ENCODE data around the gene MAP1LC3B2. TPM values are rescaled to one million over a fixed set of nuclear protein-coding genes. Genes with fewer than 3 reads are reported as not detected.

The MAP1LC3B2 gene
- polyA plus RNA-seq, 1 of the 3 experiments (the other 2 are of a cell fraction): 0.76 TPM

- TF ChIP-seq RXRA (IDR thresholded peaks at IDR 0.05; ENCODE audit: borderline replicate concordance, low read depth) (no peak), EP300 (IDR thresholded peaks at IDR 0.05; ENCODE audit: borderline replicate concordance in 1 of 2, low read depth in 1 of 2, low read length in 1 of 2) (no peak)
These were observed 32.9 kb downstream of the MAP1LC3B2 start (continued) for GRCh38 chr12:116591855-116592637.

GRCh38 chr12:116592731-116593130, 33.5 kb downstream of the MAP1LC3B2 start:
- Histone ChIP-seq H3K4me3 (ENCODE audit: low read depth in 2 of 2, low read length in 1 of 2) (no peak overlapping the region), H3K79me2 (ENCODE audit: insufficient read depth) (no peaks in the 10 kb centered on the region), H3F3A (replicated peaks; ENCODE audit: insufficient read depth) (no peaks in the 10 kb centered on the region), H2AFZ (ENCODE audit: low read depth) (no peak overlapping the region), H4K20me1 (ENCODE audit: insufficient read depth) (no peaks in the 10 kb centered on the region), H3K36me3 (replicated peaks in 1 of 2; ENCODE audit: control insufficient read depth in 1 of 2, insufficient read depth in 2 of 2, low read length in 1 of 2) (no peaks in the 10 kb centered on the region), H3K27me3 (ENCODE audit: insufficient read depth) (no peaks in the 10 kb centered on the region), H3K27ac (ENCODE audit: low read depth in 2 of 2, low read length in 1 of 2) (no peak overlapping the region), H3K4me2 (no peak overlapping the region), H3K4me1 (ENCODE audit: control insufficient read depth in 1 of 2, insufficient read depth in 2 of 2, low read depth in 1 of 2, low read length in 1 of 2) (no peaks in the 10 kb centered on the region), H3K9me2 (no peaks in the 10 kb centered on the region), H3K9me3 (no peaks in the 10 kb centered on the region), H3K9ac (no peak overlapping the region)
- DNase-seq: no peak
- POLR2A ChIA-PET: no interaction called here
- WGBS (ENCODE audit: low lambda C conversion rate): 91% methylated on average over 8 of the region's 8 CpGs
- TF ChIP-seq GATA2 (CRISPR knock-in tag; IDR thresholded peaks at IDR 0.05) (no peak), NRF1 (IDR thresholded peaks at IDR 0.05; ENCODE audit: low read depth, low read length) (no peak), PBX3 (IDR thresholded peaks at IDR 0.05) (no peak), EP300 (IDR thresholded peaks at IDR 0.05; ENCODE audit: borderline replicate concordance in 1 of 2, low read depth in 1 of 2, low read length in 1 of 2) (no peak)
- CTCF ChIA-PET: no interaction called here

- ChIA-PET CTCF (no interaction called here), POLR2A (no interaction called here)
These were observed 35.3 kb downstream of the MAP1LC3B2 start for GRCh38 chr12:116594325-116595038.

More at GRCh38 chr12:116594325-116595038, 35.3 kb downstream of the MAP1LC3B2 start:
- 94% methylated on average over 12 of the region's 12 CpGs for WGBS (ENCODE audit: low lambda C conversion rate)
- H2AFZ ChIP-seq (ENCODE audit: low read depth): no peak overlapping the region
- no peak overlapping the region for H3K4me2 ChIP-seq
- no peaks in the 10 kb centered on the region for H3K9me2 ChIP-seq
- no peaks in the 10 kb centered on the region for H3K36me3 ChIP-seq (replicated peaks in 1 of 2; ENCODE audit: control insufficient read depth in 1 of 2, insufficient read depth in 2 of 2, low read length in 1 of 2)
- H3K4me1 ChIP-seq (ENCODE audit: control insufficient read depth in 1 of 2, insufficient read depth in 2 of 2, low read depth in 1 of 2, low read length in 1 of 2): peaks cover 0 to 3% of the 10 kb centered on the region in 2 experiments; a peak in 1 of 4 replicates
- no peak for DNase-seq
- no peaks in the 10 kb centered on the region for H4K20me1 ChIP-seq (ENCODE audit: insufficient read depth)
- H3K79me2 ChIP-seq (ENCODE audit: insufficient read depth): no peaks in the 10 kb centered on the region
- H3F3A ChIP-seq (replicated peaks; ENCODE audit: insufficient read depth): no peaks in the 10 kb centered on the region
- TF ChIP-seq REST (IDR thresholded peaks at IDR 0.05; ENCODE audit: low read depth, low read length) (peak; percentile 37; the same call in 1 of the 2 replicates), GATA2 (CRISPR knock-in tag; IDR thresholded peaks at IDR 0.05) (no peak)
- H3K27ac ChIP-seq (ENCODE audit: low read depth in 2 of 2, low read length in 1 of 2): no peak overlapping the region
- no peak overlapping the region for H3K4me3 ChIP-seq (ENCODE audit: low read depth in 2 of 2, low read length in 1 of 2)
- no peaks in the 10 kb centered on the region for H3K27me3 ChIP-seq (ENCODE audit: insufficient read depth)
- no peaks in the 10 kb centered on the region for H3K9me3 ChIP-seq
- no peak overlapping the region for H3K9ac ChIP-seq

All from SK-N-SH (cell line).